GM21576 (cell line): ENCODE data around the gene SLC22A31.

ENCODE experiments used
- ATAC-seq: cut with Tn5 transposase; IDR thresholded peaks from one replicate; pipeline ENCODE4 v1.9.1; 2021; ENCODE audit warnings: mild to moderate bottlenecking, moderate library complexity; ENCODE audit not compliant: unreplicated experiment

SLC22A31 gene

GRCh38 chr16:89217138-89217387, 16.7 kb upstream of the SLC22A31 start:
- ATAC-seq, result no peak

GRCh38 chr16:89216315-89217137, 16.2 kb upstream of the SLC22A31 start:
- no peak for ATAC-seq

GRCh38 chr16:89210904-89211515, 10.7 kb upstream of the SLC22A31 start:
- no peak for ATAC-seq

- ATAC-seq, result no peak
Measured at GRCh38 chr16:89210165-89210903, 10.0 kb upstream of the SLC22A31 start.

GRCh38 chr16:89209522-89210044, 9.2 kb upstream of the SLC22A31 start:
- no peak for ATAC-seq

GRCh38 chr16:89207993-89208392, 7.7 kb upstream of the SLC22A31 start:
- ATAC-seq, result no peak

- no peak for ATAC-seq
Measured at GRCh38 chr16:89202422-89203215, 2.3 kb upstream of the SLC22A31 start.

- ATAC-seq, result no peak
Measured at GRCh38 chr16:89201439-89202377, 1.4 kb upstream of the SLC22A31 start.

- no peak for ATAC-seq
Measured at GRCh38 chr16:89200850-89201411, 594 bp upstream of the SLC22A31 start.

GRCh38 chr16:89199241-89200123, 855 bp downstream of the SLC22A31 start:
- ATAC-seq, result no peak

- ATAC-seq, result no peak
Measured at GRCh38 chr16:89198417-89199240, 1.7 kb downstream of the SLC22A31 start.

- ATAC-seq, result no peak
Measured at GRCh38 chr16:89197633-89198416, 2.5 kb downstream of the SLC22A31 start.

- ATAC-seq, result no peak
Measured at GRCh38 chr16:89197033-89197632, 3.2 kb downstream of the SLC22A31 start.

GRCh38 chr16:89195521-89196171, 4.7 kb downstream of the SLC22A31 start:
- no peak for ATAC-seq

- no peak for ATAC-seq
Measured at GRCh38 chr16:89194340-89195311, 5.7 kb downstream of the SLC22A31 start.
